Endothelial cell of umbilical vein (primary cell): ENCODE measurements around the gene TRIM13. TPM values are rescaled to one million over a fixed set of nuclear protein-coding genes. Genes with fewer than 3 reads are reported as not detected.

ENCODE experiments used
- BruUV-seq: library from RNA; stranded (reverse); fragments of 400-500 nt; replicated peaks from 2 replicates; lab custom pipeline; 2021; lab: Mats Ljungman, UMichigan
- CTCF ChIA-PET: fragments of 300-600, 350-600 bp; sonication (Branson Sonifier 250); formaldehyde crosslinking; loops from one replicate; lab custom pipeline; 2021; ENCODE audit warnings: antibody characterized with exemption, inconsistent platforms; lab: Charles Lee
- POLR2A ChIA-PET: fragments of 300-600, 350-600 bp; sonication (Branson Sonifier 250); formaldehyde crosslinking; loops from one replicate; lab custom pipeline; 2021; ENCODE audit warnings: antibody characterized with exemption, inconsistent platforms; lab: Charles Lee
- DNase-seq: peaks from one replicate; pipeline ENCODE4 v3.0.0-alpha.2; 2011; ENCODE audit warnings: low read depth, low spot score
- FAIRE-seq: peaks from 2 replicates; lab custom pipeline; 2011; peaks lifted over from hg19 to GRCh38; lab: Jason Lieb, UNC
- H2AFZ ChIP-seq: 2 replicates; pipeline ENCODE4 v1.6.0; 2012; ENCODE audit warnings: low read depth, low read length, control low read depth, inconsistent platforms
- H3K27ac ChIP-seq: 2 replicates; pipeline ENCODE4 v1.5.1; 2011; ENCODE audit warnings: low read depth, mild to moderate bottlenecking, control low read depth, low read length, moderate library complexity; ENCODE audit not compliant: insufficient read depth
- H3K27me3 ChIP-seq, 2 experiments: 2 replicates each; pipeline versions ENCODE4 v1.6.0 to v1.6.1; 2011; ENCODE audit warnings: low read length in 2 of 2, mixed read lengths in 1 of 2; ENCODE audit not compliant: control insufficient read depth in 2 of 2, insufficient read depth in 2 of 2
- H3K36me3 ChIP-seq, 2 experiments: 2 replicates in 1 of 2; 3 replicates in 1 of 2; pipeline ENCODE4 v1.5.1; 2011; ENCODE audit warnings: low read length in 2 of 2, mild to moderate bottlenecking in 1 of 2, moderate library complexity in 1 of 2; ENCODE audit not compliant: control insufficient read depth in 2 of 2, insufficient read depth in 2 of 2; ENCODE audit errors: extremely low read depth in 1 of 2
- H3K4me1 ChIP-seq: 3 replicates; pipeline ENCODE4 v1.5.1; 2011; ENCODE audit warnings: mild to moderate bottlenecking, low read length; ENCODE audit not compliant: control insufficient read depth, insufficient read depth; ENCODE audit errors: extremely low read depth
- H3K4me2 ChIP-seq: 2 replicates; pipeline ENCODE4 v1.6.1; 2011; ENCODE audit warnings: low read length, control low read depth, mixed read lengths; ENCODE audit not compliant: insufficient read depth
- H3K4me3 ChIP-seq, 3 experiments: fragments of 200-600 bp in 1 of 3; sonication (generic), shearing (Covaris generic) in 1 of 3; replicated peaks in 1 of 3; 2 replicates each; pipeline ENCODE4 v1.5.1; 2011 to 2016; ENCODE audit warnings: control low read depth in 3 of 3, low read length in 3 of 3, mild to moderate bottlenecking in 2 of 3, inconsistent platforms in 1 of 3, low read depth in 1 of 3, moderate library complexity in 1 of 3; ENCODE audit not compliant: insufficient read depth in 1 of 3
- H3K79me2 ChIP-seq: 2 replicates; pipeline ENCODE4 v1.6.0; 2012; ENCODE audit warnings: low read length, inconsistent platforms; ENCODE audit not compliant: control insufficient read depth, insufficient read depth
- H3K9ac ChIP-seq: replicated peaks from 2 replicates; pipeline ENCODE3; 2011; ENCODE audit warnings: low read length, control low read depth; ENCODE audit not compliant: insufficient read depth; ENCODE audit errors: extremely low read depth
- H3K9me1 ChIP-seq: replicated peaks from 3 replicates; pipeline ENCODE4 v1.6.0; 2011; ENCODE audit warnings: mild to moderate bottlenecking, low read length; ENCODE audit not compliant: control insufficient read depth, insufficient read depth; ENCODE audit errors: extremely low read depth
- H3K9me3 ChIP-seq: replicated peaks from 2 replicates; pipeline ENCODE4 v1.5.1; 2012; ENCODE audit warnings: low read length, inconsistent platforms; ENCODE audit not compliant: control insufficient read depth, insufficient read depth
- H4K20me1 ChIP-seq: replicated peaks from 2 replicates; pipeline ENCODE3; 2011; ENCODE audit warnings: mild to moderate bottlenecking, low read length; ENCODE audit not compliant: control insufficient read depth, insufficient read depth; ENCODE audit errors: extremely low read depth
- CTCF ChIP-seq, 2 donors: IDR thresholded peaks; 1 replicate in 1 of 2; 2 replicates in 1 of 2; pipeline ENCODE4 v1.5.1; 2011; ENCODE audit warnings: low read length in 2 of 2, mild to moderate bottlenecking in 2 of 2, moderate library complexity in 2 of 2, control low read depth in 1 of 2, inconsistent platforms in 1 of 2, low read depth in 1 of 2; ENCODE audit not compliant: insufficient read depth in 1 of 2; ENCODE audit errors: extremely low read depth in 1 of 2
- EZH2 ChIP-seq: IDR thresholded peaks from 2 replicates; pipeline ENCODE4 v1.6.1; 2012; ENCODE audit warnings: borderline replicate concordance, low read depth, mild to moderate bottlenecking, moderate library complexity, low read length, inconsistent platforms; ENCODE audit not compliant: severe bottlenecking
- FOS ChIP-seq: IDR thresholded peaks from 2 replicates; pipeline ENCODE4 v1.6.1; 2011; ENCODE audit warnings: mild to moderate bottlenecking, low read length, moderate library complexity, borderline replicate concordance; ENCODE audit not compliant: insufficient read depth
- GATA2 ChIP-seq: IDR thresholded peaks from 2 replicates; pipeline ENCODE4 v1.7.0; 2011; ENCODE audit warnings: low read depth, mild to moderate bottlenecking, moderate library complexity, mixed read lengths, low read length; ENCODE audit not compliant: insufficient read length, insufficient read depth
- JUN ChIP-seq: IDR thresholded peaks from 2 replicates; pipeline ENCODE4 v1.6.1; 2011; ENCODE audit warnings: borderline replicate concordance, low read depth; ENCODE audit not compliant: insufficient read length, insufficient read depth
- MYC ChIP-seq: IDR thresholded peaks from one replicate; pipeline ENCODE4 v1.6.1; 2011; ENCODE audit warnings: mild to moderate bottlenecking, low read depth, low read length
- POLR2A ChIP-seq: IDR thresholded peaks from 2 replicates; pipeline ENCODE4 v1.6.1; 2012; ENCODE audit warnings: low read depth, mild to moderate bottlenecking, control low read depth, low read length
- POLR2AphosphoS5 ChIP-seq: IDR thresholded peaks from 2 replicates; pipeline ENCODE4 v1.6.1; 2012; ENCODE audit warnings: low read depth, mild to moderate bottlenecking, control low read depth, low read length, moderate library complexity; ENCODE audit not compliant: insufficient read depth
- dilution Hi-C: fragments of 300-500 bp; cut with MboI; formaldehyde crosslinking; loops from one replicate; pipeline ENCODE4 v1.15.0; 2019; ENCODE audit warnings: low sequenced_read_pairs; ENCODE audit not compliant: extremely low pct_ligation_motif_present
- intact Hi-C: fragments of 100-400 bp; cut with micrococcal nuclease; formaldehyde crosslinking; loops from one replicate; pipeline ENCODE4 v1.10.0; 2022
- polyA plus RNA-seq, 4 experiments: library from polyadenylated mRNA; depleted of rRNA in 3 of 4; stranded (reverse) in 3 of 4; unstranded in 1 of 4; fragments of >200 nt; gene quantifications; 2 replicates each; pipeline versions ENCODE4 v1.2.1 to v1.2.3, GENCODE V29; 2011 to 2012; ENCODE audit warnings: missing spikeins in 1 of 4
- total RNA-seq: library from RNA; stranded (reverse); gene quantifications from 2 replicates; pipeline ENCODE4 v1.2.3, GENCODE V29; 2021
- TF ChIP-seq, protein P1 (sequence below): IDR thresholded peaks from 2 replicates; pipeline ENCODE4 v1.6.1; 2011; ENCODE audit not compliant: insufficient read depth, insufficient read length

Gene TRIM13
- total and polyA plus RNA-seq, 2 donors (not counting 3 experiments of a cell fraction or from before 2014, with no cell fraction given): 12.5 to 28.2 TPM

DNA sequence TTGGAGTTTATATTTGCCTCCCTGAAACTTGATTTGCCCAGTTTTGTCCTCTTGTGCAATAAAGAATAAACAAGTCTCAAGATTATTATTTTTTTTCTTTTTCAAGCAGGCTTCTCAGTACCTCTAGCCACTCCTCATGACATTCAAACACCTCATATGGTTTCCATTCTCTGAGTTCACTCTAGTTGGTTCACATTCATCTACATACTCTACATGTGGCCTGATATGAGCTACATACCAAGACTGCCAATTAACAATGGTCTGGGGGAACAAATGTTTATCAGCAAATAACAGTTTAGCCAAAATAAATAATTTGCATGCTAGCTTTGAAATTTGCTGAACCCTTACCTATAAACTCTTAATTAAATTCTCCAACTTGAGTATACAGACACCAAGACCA is 40.9 kb downstream of the TRIM13 start:
- Histone ChIP-seq H3K79me2 (no peaks in the 10 kb centered on the region), H3K27ac (no peak overlapping the region), H3K9ac (no peak overlapping the region), H2AFZ (no peak overlapping the region), H4K20me1 (no peaks in the 10 kb centered on the region), H3K4me3 (no peak overlapping the region), H3K9me1 (no peaks in the 10 kb centered on the region), H3K4me2 (no peak overlapping the region), H3K4me1 (no peaks in the 10 kb centered on the region), H3K27me3 (no peaks in the 10 kb centered on the region), H3K9me3 (no peaks in the 10 kb centered on the region), H3K36me3 (no peaks in the 10 kb centered on the region)
- BruUV-seq: no TSS peak
- intact Hi-C loops: no loop called here
- dilution Hi-C loops: no loop called here
- FAIRE-seq: no peak
- ChIA-PET CTCF (no interaction called here), POLR2A (no interaction called here)
- no peak for DNase-seq
- TF ChIP-seq FOS (no peak), CTCF (IDR thresholded peaks at IDR 0.05; ENCODE audit: extremely low read depth in 1 of 2, insufficient read depth in 1 of 2, low read depth in 1 of 2, low read length in 2 of 2) (no peak), EZH2 (no peak), MYC (no peak), JUN (no peak), POLR2AphosphoS5 (no peak), POLR2A (no peak), GATA2 (no peak)
- TF ChIP-seq, protein P1, sequence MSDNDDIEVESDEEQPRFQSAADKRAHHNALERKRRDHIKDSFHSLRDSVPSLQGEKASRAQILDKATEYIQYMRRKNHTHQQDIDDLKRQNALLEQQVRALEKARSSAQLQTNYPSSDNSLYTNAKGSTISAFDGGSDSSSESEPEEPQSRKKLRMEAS: no peak
